Measurements from ENCODE around the gene TM9SF3. TPM values are rescaled to one million over a fixed set of nuclear protein-coding genes. Genes with fewer than 3 reads are reported as not detected.

Gene TM9SF3
- total RNA-seq, 1 experiment from 2014 or later: 79.3 TPM

DNA sequence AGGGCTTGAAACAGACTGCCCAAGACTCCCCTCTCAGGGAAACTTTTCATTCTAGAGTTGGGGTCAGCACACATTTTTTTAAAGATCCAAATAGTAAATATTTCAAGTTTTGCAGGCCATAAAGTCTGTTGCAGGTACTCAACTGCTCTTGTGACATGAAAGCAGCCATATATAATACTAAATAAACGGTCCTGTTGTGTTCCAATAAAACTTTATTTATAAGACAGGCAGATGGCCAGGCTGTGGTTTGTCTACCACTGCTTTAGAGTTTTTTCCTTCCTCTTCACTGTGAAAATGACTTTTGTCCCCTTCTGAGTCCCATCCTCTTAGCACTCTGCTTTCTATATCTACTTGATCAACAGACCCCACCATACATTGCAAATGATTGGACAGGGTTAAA is 40.5 kb upstream of the TM9SF3 start:
- TF ChIP-seq EZH2phosphoT487 (IDR thresholded peaks at IDR 0.05; ENCODE audit: borderline replicate concordance) (no peak), CBX3 (IDR thresholded peaks at IDR 0.05; ENCODE audit: low read depth) (no peak), YY1 (IDR thresholded peaks at IDR 0.05; ENCODE audit: extremely low read depth, insufficient replicate concordance, low read depth, low read length) (no peak), POLR2A (IDR thresholded peaks at IDR 0.05; ENCODE audit: borderline replicate concordance, extremely low read depth, insufficient read depth, insufficient read length) (no peak), EGR1 (IDR thresholded peaks at IDR 0.05; ENCODE audit: low read depth) (no peak), ZBTB33 (IDR thresholded peaks at IDR 0.05; ENCODE audit: extremely low read depth, insufficient replicate concordance, low read length) (no peak), JUND (IDR thresholded peaks at IDR 0.05) (no peak), ELF1 (IDR thresholded peaks at IDR 0.05; ENCODE audit: borderline replicate concordance, low read depth) (no peak), EZH2 (IDR thresholded peaks at IDR 0.05) (no peak), FOSL1 (IDR thresholded peaks at IDR 0.05; ENCODE audit: low read depth) (no peak), TCF7L2 (IDR thresholded peaks at IDR 0.05; ENCODE audit: borderline replicate concordance, extremely low read depth, insufficient read depth, insufficient read length) (no peak), ZNF274 (IDR thresholded peaks at IDR 0.05; ENCODE audit: low read depth, low read length) (no peak), ZFX (IDR thresholded peaks at IDR 0.05) (no peak), CEBPB (IDR thresholded peaks at IDR 0.05; ENCODE audit: low read depth) (no peak), RAD21 (IDR thresholded peaks at IDR 0.05; ENCODE audit: low read depth) (no peak), SRF (IDR thresholded peaks at IDR 0.05; ENCODE audit: low read depth) (no peak), MAX (IDR thresholded peaks at IDR 0.05) (no peak), POLR2AphosphoS5 (IDR thresholded peaks at IDR 0.05; ENCODE audit: low read depth, low read length) (no peak)
- TF ChIP-seq, protein P1, sequence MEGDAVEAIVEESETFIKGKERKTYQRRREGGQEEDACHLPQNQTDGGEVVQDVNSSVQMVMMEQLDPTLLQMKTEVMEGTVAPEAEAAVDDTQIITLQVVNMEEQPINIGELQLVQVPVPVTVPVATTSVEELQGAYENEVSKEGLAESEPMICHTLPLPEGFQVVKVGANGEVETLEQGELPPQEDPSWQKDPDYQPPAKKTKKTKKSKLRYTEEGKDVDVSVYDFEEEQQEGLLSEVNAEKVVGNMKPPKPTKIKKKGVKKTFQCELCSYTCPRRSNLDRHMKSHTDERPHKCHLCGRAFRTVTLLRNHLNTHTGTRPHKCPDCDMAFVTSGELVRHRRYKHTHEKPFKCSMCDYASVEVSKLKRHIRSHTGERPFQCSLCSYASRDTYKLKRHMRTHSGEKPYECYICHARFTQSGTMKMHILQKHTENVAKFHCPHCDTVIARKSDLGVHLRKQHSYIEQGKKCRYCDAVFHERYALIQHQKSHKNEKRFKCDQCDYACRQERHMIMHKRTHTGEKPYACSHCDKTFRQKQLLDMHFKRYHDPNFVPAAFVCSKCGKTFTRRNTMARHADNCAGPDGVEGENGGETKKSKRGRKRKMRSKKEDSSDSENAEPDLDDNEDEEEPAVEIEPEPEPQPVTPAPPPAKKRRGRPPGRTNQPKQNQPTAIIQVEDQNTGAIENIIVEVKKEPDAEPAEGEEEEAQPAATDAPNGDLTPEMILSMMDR (IDR thresholded peaks at IDR 0.05 in 2 of 3, conservative IDR thresholded peaks at IDR 0.05 in 1 of 3; ENCODE audit: borderline replicate concordance in 1 of 3, insufficient read depth in 1 of 3, low read depth in 2 of 3, low read length in 2 of 3): no peak
- TF ChIP-seq, protein P2, sequence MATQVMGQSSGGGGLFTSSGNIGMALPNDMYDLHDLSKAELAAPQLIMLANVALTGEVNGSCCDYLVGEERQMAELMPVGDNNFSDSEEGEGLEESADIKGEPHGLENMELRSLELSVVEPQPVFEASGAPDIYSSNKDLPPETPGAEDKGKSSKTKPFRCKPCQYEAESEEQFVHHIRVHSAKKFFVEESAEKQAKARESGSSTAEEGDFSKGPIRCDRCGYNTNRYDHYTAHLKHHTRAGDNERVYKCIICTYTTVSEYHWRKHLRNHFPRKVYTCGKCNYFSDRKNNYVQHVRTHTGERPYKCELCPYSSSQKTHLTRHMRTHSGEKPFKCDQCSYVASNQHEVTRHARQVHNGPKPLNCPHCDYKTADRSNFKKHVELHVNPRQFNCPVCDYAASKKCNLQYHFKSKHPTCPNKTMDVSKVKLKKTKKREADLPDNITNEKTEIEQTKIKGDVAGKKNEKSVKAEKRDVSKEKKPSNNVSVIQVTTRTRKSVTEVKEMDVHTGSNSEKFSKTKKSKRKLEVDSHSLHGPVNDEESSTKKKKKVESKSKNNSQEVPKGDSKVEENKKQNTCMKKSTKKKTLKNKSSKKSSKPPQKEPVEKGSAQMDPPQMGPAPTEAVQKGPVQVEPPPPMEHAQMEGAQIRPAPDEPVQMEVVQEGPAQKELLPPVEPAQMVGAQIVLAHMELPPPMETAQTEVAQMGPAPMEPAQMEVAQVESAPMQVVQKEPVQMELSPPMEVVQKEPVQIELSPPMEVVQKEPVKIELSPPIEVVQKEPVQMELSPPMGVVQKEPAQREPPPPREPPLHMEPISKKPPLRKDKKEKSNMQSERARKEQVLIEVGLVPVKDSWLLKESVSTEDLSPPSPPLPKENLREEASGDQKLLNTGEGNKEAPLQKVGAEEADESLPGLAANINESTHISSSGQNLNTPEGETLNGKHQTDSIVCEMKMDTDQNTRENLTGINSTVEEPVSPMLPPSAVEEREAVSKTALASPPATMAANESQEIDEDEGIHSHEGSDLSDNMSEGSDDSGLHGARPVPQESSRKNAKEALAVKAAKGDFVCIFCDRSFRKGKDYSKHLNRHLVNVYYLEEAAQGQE (IDR thresholded peaks at IDR 0.05; ENCODE audit: low read depth): no peak
- BruUV-seq (replicated peaks): no TSS peak
- H3K4me1 ChIP-seq (ENCODE audit: control insufficient read depth in 1 of 2, insufficient read depth in 2 of 2, low read length in 2 of 2): no peaks in the 10 kb centered on the region
- no peak overlapping the region for H2AFZ ChIP-seq (ENCODE audit: low read depth, low read length, poor library complexity, severe bottlenecking)
- RAD21 ChIA-PET (ENCODE audit: low non-redundant PET in 1 of 2, low total read pairs in 2 of 2, uncharacterized antibody in 2 of 2, unreplicated experiment in 2 of 2): no interaction called here
- CTCF ChIA-PET: no interaction called here
- H3K9ac ChIP-seq (ENCODE audit: low read length): no peak overlapping the region
- H3K36me3 ChIP-seq (ENCODE audit: control insufficient read depth in 1 of 2, insufficient read depth in 2 of 2, low read length in 2 of 2): no peaks in the 10 kb centered on the region
- POLR2A ChIA-PET: no interaction called here
- intact Hi-C loops (cut with micrococcal nuclease): no loop called here
- H4K20me1 ChIP-seq (ENCODE audit: insufficient read depth): no peaks in the 10 kb centered on the region
- no peaks in the 10 kb centered on the region for H3K79me2 ChIP-seq (ENCODE audit: insufficient read depth, low read length)
- no peaks in the 10 kb centered on the region for H3K27me3 ChIP-seq (ENCODE audit: insufficient read depth, low read length)
- no peak for ATAC-seq
- H3K4me3 ChIP-seq (replicated peaks in 1 of 2; ENCODE audit: low read depth in 1 of 2, low read length in 2 of 2): no peak overlapping the region
- H3K4me2 ChIP-seq (ENCODE audit: low read length): no peak overlapping the region
- no peaks in the 10 kb centered on the region for H3K9me2 ChIP-seq (ENCODE audit: insufficient read depth)
- H3K9me3 ChIP-seq (ENCODE audit: control insufficient read depth in 1 of 2, insufficient read depth in 1 of 2, low read depth in 1 of 2, low read length in 2 of 2): no peaks in the 10 kb centered on the region
- no peak for DNase-seq (ENCODE audit: low read depth, low spot score)
- no peak overlapping the region for H3K27ac ChIP-seq (ENCODE audit: low read depth, low read length)

All from HCT116 (cell line).